Measurements from ENCODE around the gene ERC2. TPM values are rescaled to one million over a fixed set of nuclear protein-coding genes. Genes with fewer than 3 reads are reported as not detected.

ERC2 gene
- total and polyA plus RNA-seq, 2 of the 13 experiments (the other 11 are each of a cell fraction or from before 2014, with no cell fraction given), result 0.16 to 0.22 TPM

GRCh38 chr3:55692957-55693558, 775.2 kb downstream of the ERC2 start (continued):
- no peak for TF ChIP-seq MYPOP (CRISPR knock-in tag; IDR thresholded peaks at IDR 0.05)
- TF ChIP-seq ZNF607 (CRISPR knock-in tag; IDR thresholded peaks at IDR 0.05; ENCODE audit: borderline replicate concordance), result no peak
- no peak for TF ChIP-seq AGO2 (optimal IDR thresholded peaks at IDR 0.05; ENCODE audit: low read depth, low read length)
- no peak for TF ChIP-seq ATF1 (CRISPR knock-in tag; IDR thresholded peaks at IDR 0.05)
- TF ChIP-seq MAF1 (CRISPR knock-in tag; IDR thresholded peaks at IDR 0.05; ENCODE audit: borderline replicate concordance), result no peak
- TF ChIP-seq ZSCAN20 (CRISPR knock-in tag; IDR thresholded peaks at IDR 0.05; ENCODE audit: borderline replicate concordance), result no peak

GRCh38 chr3:55692295-55692956, 775.8 kb downstream of the ERC2 start:
- Histone ChIP-seq H2AFZ (ENCODE audit: low read length) (no peak overlapping the region), H4K20me1 (ENCODE audit: insufficient read depth, low read length) (no peaks in the 10 kb centered on the region), H3K4me2 (ENCODE audit: low read depth, low read length) (no peak overlapping the region), H3K27ac (ENCODE audit: extremely low read length, insufficient read depth, low read length) (no peak overlapping the region), H3K4me1 (ENCODE audit: insufficient read depth, low read length) (no peaks in the 10 kb centered on the region), H3K36me3 (replicated peaks in 1 of 2; ENCODE audit: control insufficient read depth in 1 of 2, insufficient read depth in 2 of 2, low read length in 2 of 2) (no peaks in the 10 kb centered on the region), H3K4me3 (replicated peaks in 1 of 3; ENCODE audit: insufficient read depth in 1 of 3, low read depth in 2 of 3, low read length in 3 of 3) (no peak overlapping the region), H3K79me2 (ENCODE audit: insufficient read depth, low read length) (no peaks in the 10 kb centered on the region), H3K27me3 (ENCODE audit: control insufficient read depth in 1 of 2, insufficient read depth in 2 of 2, low read length in 2 of 2) (peaks cover 0 to 1% of the 10 kb centered on the region in 2 experiments; a peak in 1 of 5 replicates), H3K9ac (ENCODE audit: insufficient read depth, low read depth, low read length) (no peak overlapping the region), H3K9me3 (ENCODE audit: low read length) (no peaks in the 10 kb centered on the region)
- ATAC-seq, result no peak
- intact Hi-C loops (cut with micrococcal nuclease; ENCODE audit: unreplicated experiment) (no loop called here), in situ Hi-C loops (cut with HindIII; ENCODE audit: extremely low pct_ligation_motif_present, low pct_unique_long_range_greater_than_20kb) (no loop called here)
- no TSS peak for BruUV-seq (replicated peaks)
- TF ChIP-seq KDM4B (CRISPR knock-in tag; IDR thresholded peaks at IDR 0.05) (no peak), SRF (IDR thresholded peaks at IDR 0.05; ENCODE audit: low read depth, low read length) (no peak), U2AF1 (optimal IDR thresholded peaks at IDR 0.05; ENCODE audit: low read depth, low read length) (no peak), TARDBP (CRISPR knock-in tag; IDR thresholded peaks at IDR 0.05) (no peak), ZKSCAN8 (CRISPR knock-in tag; IDR thresholded peaks at IDR 0.05; ENCODE audit: borderline replicate concordance) (no peak), AGO2 (optimal IDR thresholded peaks at IDR 0.05; ENCODE audit: low read depth, low read length) (no peak), MEIS2 (CRISPR knock-in tag; IDR thresholded peaks at IDR 0.05) (no peak), GLMP (CRISPR knock-in tag; IDR thresholded peaks at IDR 0.05; ENCODE audit: borderline replicate concordance) (no peak), CREBL2 (CRISPR knock-in tag; IDR thresholded peaks at IDR 0.05; ENCODE audit: borderline replicate concordance) (no peak), HNRNPUL1 (IDR thresholded peaks at IDR 0.05; ENCODE audit: low read depth, low read length) (no peak), HOXA7 (CRISPR knock-in tag; IDR thresholded peaks at IDR 0.05) (no peak), NFYB (CRISPR knock-in tag; IDR thresholded peaks at IDR 0.05) (no peak), PHB2 (IDR thresholded peaks at IDR 0.05; ENCODE audit: partially characterized antibody) (no peak), ZNF432 (CRISPR knock-in tag; IDR thresholded peaks at IDR 0.05; ENCODE audit: borderline replicate concordance) (no peak), ZNF44 (CRISPR knock-in tag; IDR thresholded peaks at IDR 0.05) (no peak)
- no peak for DNase-seq (ENCODE audit: low spot score)
- WGBS (ENCODE audit: low lambda C conversion rate), result 0% methylated on average over 1 of the region's 1 CpG
- ChIA-PET POLR2A (no interaction called here), CTCF (ENCODE audit: low intra/inter-chr PET ratio, low total read pairs) (no interaction called here)
- no peak for FAIRE-seq
